ENCODE results near the gene CHD9.

Gene CHD9

DNA sequence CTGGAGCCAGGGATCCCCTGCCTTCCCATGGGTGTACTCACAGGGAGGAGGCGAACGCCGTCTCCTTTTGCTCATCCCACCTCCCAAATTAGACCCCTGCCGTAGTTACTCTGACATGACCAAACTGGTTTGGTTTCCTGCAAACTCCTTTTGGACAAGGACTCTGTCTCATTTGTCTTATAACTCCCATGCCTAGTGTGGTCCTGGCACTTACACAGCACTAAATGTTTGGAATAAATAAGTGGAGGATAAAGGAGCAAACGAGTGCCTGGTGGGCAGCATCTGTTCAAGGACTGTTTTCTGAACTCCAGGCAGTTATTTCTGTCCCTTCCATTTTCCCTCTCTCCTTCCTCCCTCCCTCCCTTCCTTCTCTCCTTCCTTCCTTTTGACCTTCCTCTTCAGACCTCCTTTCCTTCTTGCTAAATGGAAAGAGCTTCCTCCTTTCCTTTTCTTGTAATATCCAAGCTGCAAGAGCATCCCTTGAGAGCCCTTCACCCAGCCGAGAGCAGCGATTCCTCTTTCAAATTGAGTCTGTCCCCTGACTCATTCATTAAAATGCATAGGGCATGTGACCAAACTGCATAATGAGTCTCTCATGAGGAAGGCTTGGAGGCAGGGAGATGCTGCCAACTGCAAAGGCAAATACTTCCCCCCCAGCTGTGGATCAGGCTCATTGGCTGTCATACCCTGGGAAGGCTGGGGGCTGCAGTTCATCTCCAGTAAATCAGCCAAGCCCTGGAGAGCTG is 36.8 kb downstream of the CHD9 start:
- TF ChIP-seq ZNF366 (tag by site-specific recombination; conservative IDR thresholded peaks at IDR 0.05) (peak; percentile 71), GLIS1 (tag by site-specific recombination; IDR thresholded peaks at IDR 0.05) (peak; percentile 21; the same call in 1 of the 2 replicates), ZBTB17 (tag by site-specific recombination; IDR thresholded peaks at IDR 0.05) (peak; percentile 32; the same call in 1 of the 2 replicates), PRDM1 (tag by site-specific recombination; IDR thresholded peaks at IDR 0.05) (0 out of 2 replicates have a peak, but pooled peaks have one; percentile 26), ZNF121 (tag by site-specific recombination; IDR thresholded peaks at IDR 0.05) (no peak)
- TF ChIP-seq, protein P1, sequence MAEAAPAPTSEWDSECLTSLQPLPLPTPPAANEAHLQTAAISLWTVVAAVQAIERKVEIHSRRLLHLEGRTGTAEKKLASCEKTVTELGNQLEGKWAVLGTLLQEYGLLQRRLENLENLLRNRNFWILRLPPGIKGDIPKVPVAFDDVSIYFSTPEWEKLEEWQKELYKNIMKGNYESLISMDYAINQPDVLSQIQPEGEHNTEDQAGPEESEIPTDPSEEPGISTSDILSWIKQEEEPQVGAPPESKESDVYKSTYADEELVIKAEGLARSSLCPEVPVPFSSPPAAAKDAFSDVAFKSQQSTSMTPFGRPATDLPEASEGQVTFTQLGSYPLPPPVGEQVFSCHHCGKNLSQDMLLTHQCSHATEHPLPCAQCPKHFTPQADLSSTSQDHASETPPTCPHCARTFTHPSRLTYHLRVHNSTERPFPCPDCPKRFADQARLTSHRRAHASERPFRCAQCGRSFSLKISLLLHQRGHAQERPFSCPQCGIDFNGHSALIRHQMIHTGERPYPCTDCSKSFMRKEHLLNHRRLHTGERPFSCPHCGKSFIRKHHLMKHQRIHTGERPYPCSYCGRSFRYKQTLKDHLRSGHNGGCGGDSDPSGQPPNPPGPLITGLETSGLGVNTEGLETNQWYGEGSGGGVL (tag by site-specific recombination; IDR thresholded peaks at IDR 0.05), result peak; percentile 28; the same call in 1 of the 2 replicates
- TF ChIP-seq, protein P2, sequence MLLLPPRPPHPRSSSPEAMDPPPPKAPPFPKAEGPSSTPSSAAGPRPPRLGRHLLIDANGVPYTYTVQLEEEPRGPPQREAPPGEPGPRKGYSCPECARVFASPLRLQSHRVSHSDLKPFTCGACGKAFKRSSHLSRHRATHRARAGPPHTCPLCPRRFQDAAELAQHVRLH (tag by site-specific recombination; IDR thresholded peaks at IDR 0.05), result no peak
- Histone ChIP-seq H3K27ac (ENCODE audit: extremely low read depth, low read depth, low read length) (no peak overlapping the region), H3K36me3 (ENCODE audit: control insufficient read depth in 2 of 2, insufficient read depth in 1 of 2, low read length in 2 of 2) (no peaks in the 10 kb centered on the region), H3K4me1 (ENCODE audit: control insufficient read depth, insufficient read depth, low read length) (peaks cover 14% of the 10 kb centered on the region), H3K9me3 (ENCODE audit: control insufficient read depth, insufficient read depth, low read depth, low read length) (no peaks in the 10 kb centered on the region), H3K4me3 (ENCODE audit: low read depth, low read length) (no peak overlapping the region)
- ChIA-PET CTCF (no interaction called here), POLR2A (interaction anchor here (1.1 to 1.2 kb wide), 2 partner anchors 8 to 47 kb away, joined by 3 to 4 read pairs; no protein-coding TSS in a partner anchor)

DNA sequence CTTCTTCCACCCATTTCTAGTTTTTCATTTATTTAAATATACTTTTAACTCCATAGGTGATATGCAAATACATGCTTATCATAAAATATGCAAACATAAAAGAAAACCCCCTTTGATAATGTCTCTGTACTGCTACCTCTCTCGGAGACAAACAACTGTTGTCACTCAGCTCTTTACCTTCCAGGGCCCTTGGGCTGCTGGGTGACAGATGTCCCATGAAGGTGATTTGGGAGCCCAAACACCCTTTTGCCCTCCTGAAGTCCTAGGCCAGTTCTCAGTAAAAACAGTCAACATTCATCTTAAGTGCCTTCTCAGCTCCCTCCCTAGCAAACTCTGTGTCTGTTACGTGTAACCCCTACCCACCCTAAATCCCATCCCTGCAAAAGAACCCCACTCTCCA is 37.5 kb downstream of the CHD9 start:
- Histone ChIP-seq H3K4me1 (ENCODE audit: control insufficient read depth, insufficient read depth, low read length) (peaks cover 14% of the 10 kb centered on the region), H3K9me3 (ENCODE audit: control insufficient read depth, insufficient read depth, low read depth, low read length) (no peaks in the 10 kb centered on the region), H3K36me3 (ENCODE audit: control insufficient read depth in 2 of 2, insufficient read depth in 1 of 2, low read length in 2 of 2) (no peaks in the 10 kb centered on the region), H3K4me3 (ENCODE audit: low read depth, low read length) (no peak overlapping the region), H3K27ac (ENCODE audit: extremely low read depth, low read depth, low read length) (no peak overlapping the region)
- POLR2A ChIA-PET, result no interaction called here
- no peak for TF ChIP-seq ZNF664 (tag by site-specific recombination; IDR thresholded peaks at IDR 0.05)
- no peak for TF ChIP-seq ZNF221 (tag by site-specific recombination; IDR thresholded peaks at IDR 0.05; ENCODE audit: borderline replicate concordance)
- TF ChIP-seq ZNF626 (tag by site-specific recombination; IDR thresholded peaks at IDR 0.05), result no peak
- TF ChIP-seq ZFP69B (tag by site-specific recombination; IDR thresholded peaks at IDR 0.05), result no peak
- no peak for TF ChIP-seq ZNF138 (tag by site-specific recombination; IDR thresholded peaks at IDR 0.05; ENCODE audit: borderline replicate concordance)
- TF ChIP-seq, protein P3, sequence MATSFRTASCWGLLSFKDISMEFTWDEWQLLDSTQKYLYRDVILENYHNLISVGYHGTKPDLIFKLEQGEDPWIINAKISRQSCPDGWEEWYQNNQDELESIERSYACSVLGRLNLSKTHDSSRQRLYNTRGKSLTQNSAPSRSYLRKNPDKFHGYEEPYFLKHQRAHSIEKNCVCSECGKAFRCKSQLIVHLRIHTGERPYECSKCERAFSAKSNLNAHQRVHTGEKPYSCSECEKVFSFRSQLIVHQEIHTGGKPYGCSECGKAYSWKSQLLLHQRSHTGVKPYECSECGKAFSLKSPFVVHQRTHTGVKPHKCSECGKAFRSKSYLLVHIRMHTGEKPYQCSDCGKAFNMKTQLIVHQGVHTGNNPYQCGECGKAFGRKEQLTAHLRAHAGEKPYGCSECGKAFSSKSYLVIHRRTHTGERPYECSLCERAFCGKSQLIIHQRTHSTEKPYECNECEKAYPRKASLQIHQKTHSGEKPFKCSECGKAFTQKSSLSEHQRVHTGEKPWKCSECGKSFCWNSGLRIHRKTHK (tag by site-specific recombination; IDR thresholded peaks at IDR 0.05), result no peak
- no peak for TF ChIP-seq ZNF169 (tag by site-specific recombination; IDR thresholded peaks at IDR 0.05)
- TF ChIP-seq ZNF530 (tag by site-specific recombination; IDR thresholded peaks at IDR 0.05; ENCODE audit: low read depth), result no peak
- CTCF ChIA-PET, result no interaction called here

DNA sequence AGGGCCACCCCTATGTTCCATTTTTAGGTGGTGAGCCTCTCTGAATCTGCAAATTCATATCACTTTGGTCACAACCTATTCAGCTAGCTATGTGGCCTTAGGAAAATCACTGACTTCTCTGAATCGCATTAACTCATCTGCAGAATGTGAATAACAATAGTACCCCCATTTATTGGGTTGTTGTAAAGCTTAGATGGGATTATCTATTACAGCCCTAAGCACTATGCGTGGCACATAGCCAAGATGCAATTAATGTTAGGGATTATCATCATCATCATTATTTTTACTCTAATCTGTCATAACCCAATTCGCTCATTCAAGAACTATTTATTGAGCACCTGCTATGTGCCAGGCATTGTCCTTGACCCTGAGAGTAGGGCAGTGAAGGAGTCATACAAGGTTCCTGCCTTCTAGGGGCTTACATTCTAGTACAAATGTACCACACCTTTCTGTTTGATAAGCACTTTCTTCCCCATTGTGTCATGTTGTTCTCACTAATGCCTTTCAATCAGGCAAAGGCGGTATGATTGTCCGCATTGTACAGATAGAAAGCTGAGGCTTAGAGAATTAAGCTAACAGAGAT is 38.5 kb downstream of the CHD9 start:
- ChIA-PET CTCF (interaction anchor here (1.1 kb wide), 1 partner anchor 39 kb away, joined by 3 read pairs; no protein-coding TSS in a partner anchor), POLR2A (interaction anchor here (0.6 kb wide), 1 partner anchor 429 kb away, joined by 3 read pairs; no protein-coding TSS in a partner anchor)
- no peaks in the 10 kb centered on the region for H3K9me3 ChIP-seq (ENCODE audit: control insufficient read depth, insufficient read depth, low read depth, low read length)
- no peak overlapping the region for H3K4me3 ChIP-seq (ENCODE audit: low read depth, low read length)
- TF ChIP-seq, protein P4, sequence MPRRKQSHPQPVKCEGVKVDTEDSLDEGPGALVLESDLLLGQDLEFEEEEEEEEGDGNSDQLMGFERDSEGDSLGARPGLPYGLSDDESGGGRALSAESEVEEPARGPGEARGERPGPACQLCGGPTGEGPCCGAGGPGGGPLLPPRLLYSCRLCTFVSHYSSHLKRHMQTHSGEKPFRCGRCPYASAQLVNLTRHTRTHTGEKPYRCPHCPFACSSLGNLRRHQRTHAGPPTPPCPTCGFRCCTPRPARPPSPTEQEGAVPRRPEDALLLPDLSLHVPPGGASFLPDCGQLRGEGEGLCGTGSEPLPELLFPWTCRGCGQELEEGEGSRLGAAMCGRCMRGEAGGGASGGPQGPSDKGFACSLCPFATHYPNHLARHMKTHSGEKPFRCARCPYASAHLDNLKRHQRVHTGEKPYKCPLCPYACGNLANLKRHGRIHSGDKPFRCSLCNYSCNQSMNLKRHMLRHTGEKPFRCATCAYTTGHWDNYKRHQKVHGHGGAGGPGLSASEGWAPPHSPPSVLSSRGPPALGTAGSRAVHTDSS (tag by site-specific recombination; IDR thresholded peaks at IDR 0.05), result 0 out of 2 replicates have a peak, but pooled peaks have one; percentile 17
- TF ChIP-seq ZNF169 (tag by site-specific recombination; IDR thresholded peaks at IDR 0.05) (no peak), ZNF664 (tag by site-specific recombination; IDR thresholded peaks at IDR 0.05) (peak; percentile 63; the same call in 1 of the 2 replicates)
- H3K27ac ChIP-seq (ENCODE audit: extremely low read depth, low read depth, low read length), result no peak overlapping the region
- peaks cover 14% of the 10 kb centered on the region for H3K4me1 ChIP-seq (ENCODE audit: control insufficient read depth, insufficient read depth, low read length)
- H3K36me3 ChIP-seq (ENCODE audit: control insufficient read depth in 2 of 2, insufficient read depth in 1 of 2, low read length in 2 of 2), result no peaks in the 10 kb centered on the region

Measured in HEK293 (cell line).